Measurements from ENCODE around the gene SHANK2. TPM values are rescaled to one million over a fixed set of nuclear protein-coding genes. Genes with fewer than 3 reads are reported as not detected.

Gene SHANK2
- total RNA-seq, 1 donor from 2014 or later, result 11.0 TPM

DNA sequence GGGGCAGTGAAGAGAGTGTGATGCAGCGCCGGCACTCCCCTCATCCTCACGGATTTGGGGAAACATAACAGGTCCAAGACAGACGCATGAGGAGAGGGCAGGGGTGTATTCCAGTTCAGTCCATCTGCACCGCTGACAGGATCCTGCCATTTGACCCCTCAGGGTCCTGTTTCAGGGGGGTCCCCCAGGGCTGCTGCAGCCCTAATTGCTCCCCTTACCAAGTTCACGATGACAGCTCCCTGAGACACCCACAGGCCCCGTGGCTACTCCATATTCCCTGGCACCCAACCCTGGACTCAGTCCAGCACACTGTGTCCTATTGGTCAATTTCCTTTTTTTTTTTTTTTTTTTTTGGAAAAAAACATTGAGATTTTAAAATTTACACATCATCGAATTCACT lies 41.5 kb downstream of the SHANK2 start:
- no peaks in the 10 kb centered on the region for H3K27me3 ChIP-seq
- no peak for DNase-seq (ENCODE audit: extremely low spot score in 2 of 2)

DNA sequence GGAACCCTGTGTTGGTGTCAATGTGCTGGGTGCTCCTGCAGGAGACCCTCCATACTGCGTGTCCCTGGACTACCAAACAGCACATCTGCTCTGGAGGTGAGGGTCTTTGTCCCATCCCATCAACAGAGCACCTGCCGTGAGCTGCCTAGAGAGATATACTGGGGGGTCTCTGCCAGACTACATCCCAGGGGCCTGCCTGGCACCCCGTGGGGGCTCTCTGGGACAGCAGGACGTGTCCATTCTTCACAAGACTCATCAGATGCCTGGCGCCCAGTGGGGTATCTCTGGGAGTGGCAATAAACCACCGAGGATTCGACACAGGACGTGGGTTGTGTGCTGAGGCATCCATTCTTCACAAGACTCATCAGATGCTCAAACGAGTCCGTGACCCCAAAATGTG lies 42.7 kb downstream of the SHANK2 start:
- H3K36me3 ChIP-seq, result no peaks in the 10 kb centered on the region
- intact Hi-C loops (cut with DNase I), result no loop called here
- H3K27me3 ChIP-seq, result no peaks in the 10 kb centered on the region
- no peak overlapping the region for H3K27ac ChIP-seq
- TF ChIP-seq, protein P1, sequence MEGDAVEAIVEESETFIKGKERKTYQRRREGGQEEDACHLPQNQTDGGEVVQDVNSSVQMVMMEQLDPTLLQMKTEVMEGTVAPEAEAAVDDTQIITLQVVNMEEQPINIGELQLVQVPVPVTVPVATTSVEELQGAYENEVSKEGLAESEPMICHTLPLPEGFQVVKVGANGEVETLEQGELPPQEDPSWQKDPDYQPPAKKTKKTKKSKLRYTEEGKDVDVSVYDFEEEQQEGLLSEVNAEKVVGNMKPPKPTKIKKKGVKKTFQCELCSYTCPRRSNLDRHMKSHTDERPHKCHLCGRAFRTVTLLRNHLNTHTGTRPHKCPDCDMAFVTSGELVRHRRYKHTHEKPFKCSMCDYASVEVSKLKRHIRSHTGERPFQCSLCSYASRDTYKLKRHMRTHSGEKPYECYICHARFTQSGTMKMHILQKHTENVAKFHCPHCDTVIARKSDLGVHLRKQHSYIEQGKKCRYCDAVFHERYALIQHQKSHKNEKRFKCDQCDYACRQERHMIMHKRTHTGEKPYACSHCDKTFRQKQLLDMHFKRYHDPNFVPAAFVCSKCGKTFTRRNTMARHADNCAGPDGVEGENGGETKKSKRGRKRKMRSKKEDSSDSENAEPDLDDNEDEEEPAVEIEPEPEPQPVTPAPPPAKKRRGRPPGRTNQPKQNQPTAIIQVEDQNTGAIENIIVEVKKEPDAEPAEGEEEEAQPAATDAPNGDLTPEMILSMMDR (IDR thresholded peaks at IDR 0.05), result no peak
- TF ChIP-seq POLR2AphosphoS5 (IDR thresholded peaks at IDR 0.05; ENCODE audit: insufficient read depth in 1 of 2, low read depth in 1 of 2) (no peak), POLR2A (IDR thresholded peaks at IDR 0.05) (no peak)
- no peaks in the 10 kb centered on the region for H3K9me3 ChIP-seq
- no peaks in the 10 kb centered on the region for H3K4me1 ChIP-seq
- H3K4me3 ChIP-seq, result no peak overlapping the region
- DNase-seq (ENCODE audit: extremely low spot score in 2 of 2), result no peak

More for the DNA sequence above, 41.5 kb downstream of the SHANK2 start:
- H3K4me1 ChIP-seq, result no peaks in the 10 kb centered on the region
- intact Hi-C loops (cut with DNase I), result no loop called here
- H3K27ac ChIP-seq, result no peak overlapping the region
- no peaks in the 10 kb centered on the region for H3K9me3 ChIP-seq
- no peaks in the 10 kb centered on the region for H3K36me3 ChIP-seq
- TF ChIP-seq POLR2A (IDR thresholded peaks at IDR 0.05) (no peak), POLR2AphosphoS5 (IDR thresholded peaks at IDR 0.05; ENCODE audit: insufficient read depth in 1 of 2, low read depth in 1 of 2) (no peak)
- TF ChIP-seq, protein P1 (IDR thresholded peaks at IDR 0.05), result no peak
- no peak overlapping the region for H3K4me3 ChIP-seq

DNA sequence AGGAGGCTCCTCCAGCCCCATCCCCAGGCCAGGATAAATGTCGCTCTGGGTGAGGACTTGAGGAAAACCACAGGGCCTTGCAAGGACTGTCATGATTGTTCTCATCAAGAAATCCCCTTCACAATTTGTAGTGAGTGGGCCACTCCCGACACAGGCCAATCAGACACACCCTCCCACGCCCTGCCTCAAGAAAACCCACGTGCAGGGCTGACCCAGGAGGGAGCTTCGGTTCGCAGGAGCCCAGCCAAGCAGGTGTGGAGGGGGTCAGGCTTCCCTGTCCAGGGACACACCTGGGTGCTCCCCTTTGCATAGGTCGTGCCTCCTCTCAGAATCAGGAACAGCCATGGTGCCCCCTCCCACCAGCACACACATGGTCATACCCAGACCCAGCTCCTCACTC lies 43.2 kb downstream of the SHANK2 start:
- Histone ChIP-seq H3K4me3 (no peak overlapping the region), H3K9me3 (no peaks in the 10 kb centered on the region), H3K27ac (no peak overlapping the region), H3K36me3 (no peaks in the 10 kb centered on the region), H3K4me1 (no peaks in the 10 kb centered on the region), H3K27me3 (no peaks in the 10 kb centered on the region)
- TF ChIP-seq POLR2AphosphoS5 (IDR thresholded peaks at IDR 0.05; ENCODE audit: insufficient read depth in 1 of 2, low read depth in 1 of 2) (no peak), POLR2A (IDR thresholded peaks at IDR 0.05) (no peak)
- TF ChIP-seq, protein P1 (IDR thresholded peaks at IDR 0.05), result no peak
- intact Hi-C loops (cut with DNase I), result no loop called here
- no peak for DNase-seq (ENCODE audit: extremely low spot score in 2 of 2)

DNA sequence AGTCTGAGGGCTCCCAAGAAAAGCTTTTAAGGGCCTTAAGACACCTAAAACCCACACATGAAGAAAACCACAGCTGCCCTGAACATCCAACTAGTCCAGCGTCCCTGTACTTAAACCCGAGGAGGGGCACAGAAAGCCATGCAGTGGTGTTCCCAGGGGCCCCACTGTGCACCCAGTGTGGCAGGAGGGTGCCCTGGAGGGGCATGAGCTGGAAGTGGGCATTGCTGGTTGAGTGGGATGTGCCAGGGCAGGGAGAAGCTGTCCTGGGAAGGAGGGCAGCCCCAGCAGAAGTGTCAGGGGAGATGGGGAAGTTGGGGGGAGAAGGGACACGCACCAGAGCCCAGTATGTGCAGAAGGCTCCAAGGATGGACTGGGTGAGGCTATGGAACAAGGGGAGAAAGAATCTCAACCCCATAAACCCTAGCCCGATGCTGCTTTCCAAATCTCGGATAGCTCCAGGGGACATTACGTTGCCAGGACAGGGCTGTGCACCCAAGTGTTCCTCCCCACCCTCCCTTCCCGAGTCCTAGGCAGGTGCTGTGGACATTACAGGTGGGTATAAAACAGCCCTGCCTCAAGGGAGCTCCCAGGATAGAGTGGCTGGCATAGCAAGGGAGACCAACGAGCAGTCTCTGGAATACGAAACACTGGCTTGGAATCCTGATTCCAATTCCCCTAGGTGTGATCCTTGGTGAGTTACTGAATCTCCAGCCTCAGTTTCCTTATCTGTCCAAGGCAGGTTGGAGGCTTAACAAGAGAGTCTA lies 44.2 kb downstream of the SHANK2 start:
- H3K27ac ChIP-seq, result no peak overlapping the region
- H3K27me3 ChIP-seq, result no peaks in the 10 kb centered on the region
- DNase-seq (ENCODE audit: extremely low spot score in 2 of 2), result no peak
- intact Hi-C loops (cut with DNase I), result no loop called here
- no peaks in the 10 kb centered on the region for H3K36me3 ChIP-seq
- H3K9me3 ChIP-seq, result no peaks in the 10 kb centered on the region
- H3K4me3 ChIP-seq, result no peak overlapping the region
- H3K4me1 ChIP-seq, result no peaks in the 10 kb centered on the region
- TF ChIP-seq, protein P1 (IDR thresholded peaks at IDR 0.05), result no peak
- TF ChIP-seq POLR2AphosphoS5 (IDR thresholded peaks at IDR 0.05; ENCODE audit: insufficient read depth in 1 of 2, low read depth in 1 of 2), result no peak

DNA sequence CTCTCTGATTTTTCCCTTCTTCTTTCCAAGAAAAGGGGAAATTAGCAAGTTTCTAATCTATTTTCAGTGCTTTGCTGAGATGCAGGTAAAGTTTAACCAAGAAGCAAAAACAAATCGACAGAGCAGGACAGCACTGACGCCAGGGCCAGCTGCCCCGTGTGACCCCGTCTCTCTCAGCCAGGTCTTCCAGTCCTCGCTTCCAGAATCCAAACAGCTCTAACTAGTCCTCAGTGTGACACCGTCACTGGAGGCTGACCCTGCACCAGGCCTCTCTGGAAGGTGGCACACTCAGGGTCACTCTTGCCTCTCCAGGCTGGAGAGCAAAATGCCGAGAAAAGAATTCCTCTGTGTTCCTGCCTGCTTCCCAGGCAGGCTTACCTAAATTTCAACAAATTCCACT lies 44.8 kb downstream of the SHANK2 start:
- no peak overlapping the region for H3K27ac ChIP-seq
- no peaks in the 10 kb centered on the region for H3K36me3 ChIP-seq
- no peaks in the 10 kb centered on the region for H3K4me1 ChIP-seq
- H3K9me3 ChIP-seq, result no peaks in the 10 kb centered on the region
- no peak for TF ChIP-seq POLR2A (IDR thresholded peaks at IDR 0.05)
- TF ChIP-seq, protein P1 (IDR thresholded peaks at IDR 0.05), result no peak
- no peak for TF ChIP-seq POLR2AphosphoS5 (IDR thresholded peaks at IDR 0.05; ENCODE audit: insufficient read depth in 1 of 2, low read depth in 1 of 2)
- DNase-seq (ENCODE audit: extremely low spot score in 2 of 2), result no peak
- no peaks in the 10 kb centered on the region for H3K27me3 ChIP-seq
- intact Hi-C loops (cut with DNase I), result no loop called here
- no peak overlapping the region for H3K4me3 ChIP-seq
